GM19467 (cell line): Measurements from ENCODE around the gene ATG7.
"Not testable (repeated sequence)": the region's sequence is repeated elsewhere in the genome, so short reads cannot be mapped to it uniquely, and the experiment has no call there.

ENCODE experiments used
- ATAC-seq: cut with Tn5 transposase; IDR thresholded peaks from one replicate; pipeline ENCODE4 v1.9.1; 2021; ENCODE audit warnings: mild to moderate bottlenecking, moderate library complexity; ENCODE audit not compliant: unreplicated experiment

ATG7 gene

DNA sequence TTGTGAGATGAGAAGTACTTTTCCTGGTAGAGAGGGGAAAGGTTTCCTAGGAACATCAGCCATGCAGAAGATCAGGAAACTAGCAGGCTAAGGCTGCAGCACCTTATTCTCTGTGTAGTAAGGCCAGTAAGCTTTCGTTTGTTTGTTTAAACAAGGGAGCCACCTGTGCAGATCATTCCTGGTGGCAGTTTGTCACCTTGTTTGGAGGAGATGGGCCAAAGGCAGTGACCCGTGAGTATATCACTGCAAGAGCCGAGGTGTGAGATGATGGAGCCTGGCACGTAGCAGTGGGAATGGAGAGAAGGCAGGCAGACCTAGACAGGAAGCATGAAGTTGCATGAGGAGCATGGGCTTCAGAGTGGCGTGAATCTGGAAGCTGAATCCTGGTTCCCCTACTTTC, 19.6 kb downstream of the ATG7 start:
- ATAC-seq: no peak

- ATAC-seq: no peak
Measured at GRCh38 chr3:11297126-11297525, 24.9 kb downstream of the ATG7 start.

GRCh38 chr3:11300970-11301369, 28.8 kb downstream of the ATG7 start:
- ATAC-seq: peak; percentile 64

DNA sequence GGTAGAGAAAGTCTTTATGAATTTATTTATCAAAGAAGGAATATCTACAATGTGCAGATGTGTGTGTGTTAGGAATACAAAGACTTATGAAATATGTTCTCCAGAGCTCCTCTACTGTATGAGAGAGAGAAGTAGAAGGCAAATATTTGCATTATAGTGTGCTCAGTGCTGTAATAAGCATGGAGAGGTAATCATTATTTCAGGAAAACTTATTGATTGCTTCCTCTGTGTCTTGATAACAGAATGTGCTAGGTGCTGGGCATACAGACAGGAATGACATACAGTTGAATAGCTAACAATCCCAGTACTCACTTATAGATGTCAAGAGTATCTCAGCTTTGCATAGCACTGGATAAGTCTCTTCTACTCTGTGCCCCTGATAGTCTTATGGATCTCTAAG, 30.2 kb downstream of the ATG7 start:
- no peak for ATAC-seq

GRCh38 chr3:11304175-11304574, 32.0 kb downstream of the ATG7 start:
- no peak for ATAC-seq

GRCh38 chr3:11305509-11305908, 33.3 kb downstream of the ATG7 start:
- no peak for ATAC-seq

GRCh38 chr3:11306817-11307589, 34.8 kb downstream of the ATG7 start:
- no peak for ATAC-seq

DNA sequence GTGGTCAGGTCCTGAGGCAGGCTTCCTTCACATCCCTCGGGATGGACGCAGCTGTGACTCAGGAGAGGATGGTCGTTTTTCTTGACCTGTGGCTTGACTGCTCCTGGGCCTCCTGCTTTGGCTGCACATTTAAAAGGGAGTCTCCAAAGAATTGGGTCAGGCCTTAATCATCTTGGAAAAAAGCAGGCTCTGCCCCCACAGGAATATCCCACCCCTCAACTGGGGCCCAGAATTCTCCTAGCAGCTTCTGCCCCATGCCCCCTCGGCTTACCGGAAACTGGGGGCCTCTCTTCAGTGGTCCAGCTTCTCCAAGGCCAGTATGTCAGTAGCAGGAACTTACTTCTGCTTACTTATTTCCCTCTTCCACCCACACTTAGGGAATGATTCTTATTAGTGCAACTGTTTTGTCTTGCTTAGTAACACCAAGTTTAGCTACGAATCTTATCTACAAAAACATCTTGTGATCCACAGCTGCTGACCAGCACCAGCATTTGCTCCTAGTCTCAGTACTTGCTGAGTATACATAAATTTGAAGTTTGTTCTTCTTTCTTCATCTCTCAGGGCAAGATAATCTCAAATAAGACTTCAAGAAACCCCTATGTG, 35.7 kb downstream of the ATG7 start:
- ATAC-seq: no peak

DNA sequence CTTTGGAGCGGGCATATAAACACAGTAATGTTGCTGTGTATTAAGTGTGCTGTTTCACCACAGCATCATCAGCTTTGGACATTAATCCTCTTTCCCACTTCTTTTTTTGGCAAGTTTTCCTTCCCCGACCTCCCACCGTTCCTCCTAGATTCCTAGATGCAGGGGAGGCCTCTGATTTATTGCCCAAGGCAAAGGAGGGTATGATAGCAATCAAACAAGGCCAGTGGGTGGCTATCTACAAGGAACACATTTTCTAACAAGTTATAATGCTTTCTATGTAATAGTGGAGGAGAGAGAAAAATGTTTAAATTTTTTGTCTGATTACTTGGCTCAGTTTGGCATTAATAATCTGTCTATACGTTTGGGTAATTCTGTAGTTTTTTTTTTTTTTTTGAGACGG, 38.1 kb downstream of the ATG7 start:
- no peak for ATAC-seq

DNA sequence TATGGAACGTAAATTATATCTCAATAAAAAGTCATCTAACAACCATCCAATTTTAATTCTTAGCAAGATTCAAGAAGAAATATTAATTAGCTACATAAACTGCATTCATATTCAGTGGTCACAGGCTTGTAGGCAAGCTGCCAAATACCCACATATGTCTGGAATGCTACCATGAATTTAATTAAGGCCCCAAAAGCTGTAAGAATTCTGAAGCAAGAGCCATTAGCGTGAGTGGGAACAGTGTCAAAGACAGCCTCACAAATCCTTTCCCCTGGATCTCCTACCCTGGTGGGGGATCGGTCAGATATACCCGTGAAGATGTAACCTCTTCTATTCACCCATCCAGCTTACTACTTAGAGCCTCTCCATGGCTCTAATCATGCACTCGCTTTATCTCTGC, 40.0 kb downstream of the ATG7 start:
- no peak for ATAC-seq

DNA sequence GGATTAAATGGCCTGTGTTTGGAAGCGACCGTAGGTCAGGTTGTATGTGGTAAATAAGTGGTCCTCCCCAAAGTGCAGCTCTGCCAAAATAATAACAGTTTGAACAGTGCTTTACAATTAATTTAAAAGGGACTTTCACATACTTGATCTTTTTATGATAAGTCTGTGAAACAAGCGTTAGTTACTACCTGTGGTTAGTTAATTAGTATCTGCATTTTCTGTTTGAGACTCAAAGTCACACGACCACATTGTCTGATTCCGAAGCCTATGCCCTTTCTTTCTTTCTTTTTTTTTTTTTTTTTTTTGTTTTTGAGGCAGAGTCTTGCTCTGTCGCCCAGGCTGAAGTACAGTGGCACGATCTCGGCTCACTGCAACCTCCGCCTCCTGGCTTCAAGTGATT, 45.1 kb downstream of the ATG7 start:
- no peak for ATAC-seq

GRCh38 chr3:11322931-11323330, 50.7 kb downstream of the ATG7 start:
- no peak for ATAC-seq

DNA sequence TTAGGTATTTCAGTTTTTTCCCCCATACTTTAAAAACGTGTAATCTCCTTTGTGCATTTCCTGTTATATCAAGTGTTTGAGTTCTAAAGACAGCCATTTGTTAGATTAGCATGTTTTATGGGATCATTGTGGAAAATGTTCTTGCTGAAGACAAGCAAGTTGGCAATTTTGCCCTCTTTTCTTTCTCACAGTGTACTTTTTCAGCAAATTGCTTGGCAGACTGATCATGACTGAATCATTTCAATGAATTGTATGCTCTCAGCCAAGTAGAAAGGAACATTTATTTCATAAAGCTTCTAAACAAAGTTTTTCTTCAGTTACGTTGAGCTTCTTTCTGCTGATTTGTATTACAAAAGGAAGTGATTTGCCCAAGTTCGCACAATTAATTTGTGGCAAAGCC, 51.6 kb downstream of the ATG7 start:
- no peak for ATAC-seq

GRCh38 chr3:11327619-11328018, 55.4 kb downstream of the ATG7 start:
- ATAC-seq: no peak

DNA sequence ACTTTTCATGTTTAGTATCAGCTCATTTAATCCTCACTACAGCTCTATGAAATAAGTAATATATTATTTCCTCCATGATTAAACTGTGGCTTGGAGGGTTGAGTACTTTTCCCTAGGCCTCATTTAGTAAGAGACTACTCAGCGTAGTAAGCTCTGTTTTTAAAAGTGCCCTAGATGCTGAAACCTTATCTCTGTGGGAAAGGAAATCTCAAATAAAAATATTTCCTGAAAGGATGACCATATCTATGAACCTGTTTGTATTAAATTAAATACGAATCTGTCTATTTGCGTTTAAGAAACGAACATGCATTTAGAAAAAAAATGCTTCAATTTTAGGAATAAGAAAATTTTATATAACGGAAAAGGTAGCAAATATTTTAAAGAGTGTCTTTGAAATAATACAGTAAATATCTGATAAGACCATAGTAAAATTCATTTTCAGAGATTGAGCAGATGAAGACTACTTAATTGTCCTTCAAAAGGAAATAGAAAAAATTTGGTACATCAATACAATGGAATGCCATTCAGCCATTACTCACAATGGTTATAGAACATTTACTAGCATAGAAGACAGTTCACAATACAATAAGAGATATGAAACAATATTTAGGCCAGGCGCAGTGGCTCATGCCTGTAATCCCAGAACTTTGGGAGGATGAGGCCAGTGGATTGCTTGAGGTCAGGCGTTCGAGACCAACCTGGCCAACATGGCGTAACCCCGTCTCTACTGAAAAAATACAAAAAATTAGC, 56.2 kb downstream of the ATG7 start:
- ATAC-seq: no peak

DNA sequence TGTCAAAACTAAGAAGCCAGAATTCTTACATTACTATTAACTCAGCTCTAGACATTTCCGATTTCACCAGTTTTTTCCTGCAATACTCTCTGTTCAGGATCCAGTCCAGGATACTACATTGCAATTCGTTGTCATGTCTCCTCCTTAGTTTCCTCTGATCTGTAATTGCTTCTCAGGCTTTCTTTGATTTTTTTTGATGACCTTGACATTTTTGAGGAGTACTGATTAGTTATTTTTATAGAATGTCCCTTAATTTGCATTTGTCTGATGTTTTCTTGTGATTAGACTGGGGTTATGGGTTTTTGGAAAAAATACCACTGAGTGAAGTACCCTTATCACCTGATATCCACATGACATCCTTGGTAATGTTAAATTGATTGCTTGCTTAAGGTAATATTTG, 57.6 kb downstream of the ATG7 start:
- no peak for ATAC-seq

GRCh38 chr3:11331101-11331500, 58.9 kb downstream of the ATG7 start:
- no peak for ATAC-seq

DNA sequence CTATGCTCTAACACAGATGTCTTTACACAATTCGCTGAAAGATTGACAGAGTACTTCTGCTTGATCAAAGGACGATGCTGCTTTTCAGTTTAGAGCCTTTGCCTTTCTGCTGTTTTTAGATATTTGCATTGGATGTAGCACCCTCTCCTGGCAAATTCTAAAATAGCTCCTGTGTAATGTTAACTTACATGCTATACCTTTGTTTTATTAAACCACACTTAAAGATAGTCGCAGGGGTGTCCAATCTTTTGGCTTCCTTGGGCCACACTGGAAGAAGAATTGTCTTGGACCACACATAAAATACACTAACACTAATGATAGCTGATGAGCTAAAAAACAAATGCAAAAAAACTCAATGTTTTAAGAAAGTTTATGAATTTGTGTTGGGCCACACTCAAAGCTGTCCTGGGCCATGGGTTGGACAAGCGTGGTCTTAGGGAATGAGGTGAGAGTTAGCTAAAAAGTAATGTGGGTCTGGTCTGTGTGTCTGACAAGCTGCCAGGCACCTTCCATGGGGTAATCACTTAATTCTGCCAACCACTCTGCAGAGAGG, 62.9 kb downstream of the ATG7 start:
- ATAC-seq: no peak

GRCh38 chr3:11339541-11339940, 67.3 kb downstream of the ATG7 start:
- no peak for ATAC-seq

- no peak for ATAC-seq
Measured at GRCh38 chr3:11346416-11346815, 74.2 kb downstream of the ATG7 start.

GRCh38 chr3:11348877-11349276, 76.7 kb downstream of the ATG7 start:
- ATAC-seq: not testable (repeated sequence)

- no peak for ATAC-seq
Measured at GRCh38 chr3:11349446-11349845, 77.2 kb downstream of the ATG7 start.
